ENCODE measurements around the gene GOSR1.
"Not testable (repeated sequence)": the region's sequence is repeated elsewhere in the genome, so short reads cannot be mapped to it uniquely, and the experiment has no call there.

Gene GOSR1

DNA sequence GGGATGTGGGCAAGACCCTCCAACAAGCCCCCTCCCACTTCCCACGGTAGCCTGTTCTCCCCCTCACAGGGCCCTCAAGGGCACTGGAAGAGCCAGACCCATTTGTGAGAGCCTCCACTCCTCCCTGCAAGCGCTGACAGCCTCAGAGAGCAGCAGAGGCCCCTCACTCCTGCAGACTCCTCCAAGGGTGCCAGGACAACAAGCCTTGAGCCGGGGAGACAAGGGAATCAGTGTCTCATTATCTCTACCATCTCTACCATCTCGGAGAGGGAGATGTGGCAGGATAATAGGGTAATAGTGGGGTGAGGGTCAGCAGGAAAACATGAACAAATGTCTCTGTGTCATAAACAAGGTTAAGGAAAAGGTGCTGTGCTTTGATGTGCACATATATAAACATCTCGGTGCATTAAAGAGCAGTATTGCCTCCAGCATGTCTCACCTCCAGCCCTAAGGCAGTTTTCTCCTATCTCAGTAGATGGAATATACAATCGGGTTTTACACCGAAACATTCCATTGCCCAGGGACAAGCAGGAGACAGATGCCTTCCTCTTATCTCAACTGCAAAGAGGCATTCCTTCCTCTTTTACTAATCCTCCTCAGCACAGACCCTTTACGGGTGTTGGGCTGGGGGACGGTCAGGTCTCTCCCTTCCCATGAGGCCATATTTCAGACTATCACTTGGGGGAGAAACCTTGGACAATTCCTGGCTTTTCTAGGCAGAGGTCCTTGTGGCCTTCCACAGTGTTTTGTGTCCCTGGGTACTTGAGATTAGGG is 86.1 kb downstream of the GOSR1 start:
- not testable (repeated sequence) for H3K4me3 ChIP-seq (ENCODE audit: low read length); H4K20me1 ChIP-seq (ENCODE audit: insufficient read depth, low read length); H3K4me2 ChIP-seq (ENCODE audit: low read depth, low read length); H3K36me3 ChIP-seq (replicated peaks; ENCODE audit: insufficient read depth, low read length); H3K4me1 ChIP-seq (ENCODE audit: low read length); H2AFZ ChIP-seq (ENCODE audit: low read length); DNase-seq; H3K27ac ChIP-seq (ENCODE audit: low read length); H3K27me3 ChIP-seq (replicated peaks; ENCODE audit: insufficient read depth, low read length); H3K9me2 ChIP-seq (replicated peaks; ENCODE audit: insufficient read depth, low read length); H3F3A ChIP-seq (ENCODE audit: insufficient read depth, low read length); H3K79me2 ChIP-seq (ENCODE audit: low read length); H3K9me3 ChIP-seq (replicated peaks; ENCODE audit: insufficient read depth, low read length); H3K9ac ChIP-seq (ENCODE audit: low read length)

DNA sequence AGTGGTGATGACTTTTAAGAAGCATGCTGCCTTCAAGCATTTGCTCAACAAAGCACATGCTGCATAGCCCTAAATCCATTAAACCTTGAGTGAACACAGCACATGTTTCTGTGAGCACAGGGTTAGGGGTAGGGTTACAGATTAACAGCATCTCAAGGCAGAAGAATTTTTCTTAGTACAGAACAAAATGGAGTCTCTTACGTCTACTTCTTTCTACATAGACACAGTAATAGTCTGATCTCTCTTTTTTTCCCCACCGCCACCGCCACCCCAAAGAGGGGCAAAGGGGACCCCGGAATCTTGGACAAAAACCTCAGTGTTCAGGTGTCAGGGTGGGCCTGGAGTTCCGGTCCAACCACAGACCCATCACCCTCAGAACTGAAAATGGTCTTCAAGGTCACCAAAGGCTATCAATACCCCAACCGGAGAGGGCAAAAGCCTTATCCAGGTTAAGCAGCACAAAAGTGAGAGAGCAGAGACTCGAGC is 86.7 kb downstream of the GOSR1 start:
- DNase-seq; H3K27ac ChIP-seq (ENCODE audit: low read length): not testable (repeated sequence)

DNA sequence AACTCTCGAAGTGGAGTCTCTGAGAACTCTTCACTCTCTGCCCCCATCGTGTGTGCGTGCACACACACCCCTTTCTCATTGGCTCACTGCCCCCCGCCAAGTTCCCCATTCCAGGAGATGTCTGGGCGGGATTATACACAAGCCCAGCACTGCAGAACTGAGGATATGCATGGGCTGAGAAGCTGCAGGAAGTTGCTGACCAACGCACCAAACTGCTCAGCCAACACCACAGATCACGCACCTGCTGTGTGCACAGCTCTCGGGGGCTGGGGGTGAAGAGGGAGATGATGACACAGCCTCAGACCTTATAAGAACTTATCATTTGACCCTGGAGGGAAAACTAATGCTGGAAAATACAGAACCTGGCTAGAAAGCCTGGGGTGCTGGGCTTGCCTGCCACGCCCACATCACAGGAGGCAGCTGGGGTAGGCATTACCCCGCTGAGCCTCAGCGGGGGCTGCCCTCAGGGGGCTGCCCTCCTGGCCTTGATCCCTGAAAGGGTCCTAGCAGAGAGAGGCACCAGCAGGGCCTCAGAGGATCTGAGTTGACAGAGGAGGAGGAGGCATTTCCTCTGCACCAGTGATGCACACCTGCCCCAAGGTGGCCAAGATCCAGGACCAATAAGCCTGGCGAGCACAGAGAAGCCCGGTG is 87.3 kb downstream of the GOSR1 start:
- not testable (repeated sequence) for H2AFZ ChIP-seq (ENCODE audit: low read length); H3K4me2 ChIP-seq (ENCODE audit: low read depth, low read length); H3K9me2 ChIP-seq (replicated peaks; ENCODE audit: insufficient read depth, low read length); H4K20me1 ChIP-seq (ENCODE audit: insufficient read depth, low read length); H3K9me3 ChIP-seq (replicated peaks; ENCODE audit: insufficient read depth, low read length); DNase-seq; H3F3A ChIP-seq (ENCODE audit: insufficient read depth, low read length); H3K4me3 ChIP-seq (ENCODE audit: low read length); H3K36me3 ChIP-seq (replicated peaks; ENCODE audit: insufficient read depth, low read length); H3K9ac ChIP-seq (ENCODE audit: low read length); H3K4me1 ChIP-seq (ENCODE audit: low read length); H3K27me3 ChIP-seq (replicated peaks; ENCODE audit: insufficient read depth, low read length); H3K27ac ChIP-seq (ENCODE audit: low read length); H3K79me2 ChIP-seq (ENCODE audit: low read length)

More for the DNA sequence above, 86.7 kb downstream of the GOSR1 start:
- not testable (repeated sequence) for H4K20me1 ChIP-seq (ENCODE audit: insufficient read depth, low read length); H3K36me3 ChIP-seq (replicated peaks; ENCODE audit: insufficient read depth, low read length); H3K9me2 ChIP-seq (replicated peaks; ENCODE audit: insufficient read depth, low read length); H3K9ac ChIP-seq (ENCODE audit: low read length); H3F3A ChIP-seq (ENCODE audit: insufficient read depth, low read length); H2AFZ ChIP-seq (ENCODE audit: low read length); H3K79me2 ChIP-seq (ENCODE audit: low read length); H3K27me3 ChIP-seq (replicated peaks; ENCODE audit: insufficient read depth, low read length); H3K4me1 ChIP-seq (ENCODE audit: low read length); H3K9me3 ChIP-seq (replicated peaks; ENCODE audit: insufficient read depth, low read length); H3K4me3 ChIP-seq (ENCODE audit: low read length); H3K4me2 ChIP-seq (ENCODE audit: low read depth, low read length)

DNA sequence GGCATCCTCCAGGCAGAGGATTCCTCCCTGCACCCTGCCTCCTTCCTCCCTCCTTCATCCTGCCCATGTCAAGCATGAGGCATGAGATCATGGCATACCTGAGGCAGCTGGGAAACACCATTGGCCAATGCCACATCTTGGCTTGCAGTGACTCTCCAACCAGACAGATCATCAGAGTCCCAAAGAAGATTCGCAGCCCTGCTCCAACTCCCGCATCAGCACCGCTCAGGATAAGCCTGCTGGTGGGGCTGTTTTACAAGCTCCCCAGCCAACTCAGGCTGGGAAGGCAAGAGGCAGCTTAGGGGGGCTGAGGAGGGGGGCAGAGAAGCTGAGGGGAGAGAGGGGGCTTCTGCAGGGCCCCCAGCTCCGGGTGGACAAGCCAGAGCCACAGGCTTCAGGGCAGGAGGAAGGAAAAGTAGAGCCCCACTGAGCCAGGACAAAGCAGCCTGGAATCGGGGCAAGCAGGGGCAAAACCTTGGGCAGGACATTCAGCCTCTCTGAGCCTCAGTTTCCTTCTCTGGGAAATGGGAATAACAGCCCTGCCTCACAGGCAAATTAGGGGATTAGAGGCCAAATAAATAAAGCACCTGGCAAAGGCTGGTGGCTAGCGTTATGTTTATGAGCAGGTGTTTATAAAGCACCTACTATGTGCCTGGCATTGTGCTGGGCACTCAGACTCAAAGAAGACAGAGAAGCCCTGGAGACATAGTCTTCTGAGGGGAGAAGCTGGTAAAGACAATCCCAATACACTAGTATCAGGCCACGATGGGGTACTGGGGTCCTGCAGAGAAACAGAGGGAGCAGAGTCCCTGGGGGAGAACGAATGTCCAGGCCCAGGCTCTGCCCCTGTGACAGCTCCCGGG is 88.1 kb downstream of the GOSR1 start:
- Histone ChIP-seq H3K9me3 (replicated peaks; ENCODE audit: insufficient read depth, low read length) (no peaks in the 10 kb centered on the region), H3F3A (ENCODE audit: insufficient read depth, low read length) (no peaks in the 10 kb centered on the region), H3K4me2 (ENCODE audit: low read depth, low read length) (no peak overlapping the region), H3K27me3 (replicated peaks; ENCODE audit: insufficient read depth, low read length) (no peaks in the 10 kb centered on the region), H3K9me2 (replicated peaks; ENCODE audit: insufficient read depth, low read length) (no peaks in the 10 kb centered on the region), H4K20me1 (ENCODE audit: insufficient read depth, low read length) (no peaks in the 10 kb centered on the region), H2AFZ (ENCODE audit: low read length) (no peak overlapping the region), H3K4me1 (ENCODE audit: low read length) (no peaks in the 10 kb centered on the region), H3K27ac (ENCODE audit: low read length) (no peak overlapping the region), H3K79me2 (ENCODE audit: low read length) (no peaks in the 10 kb centered on the region), H3K36me3 (replicated peaks; ENCODE audit: insufficient read depth, low read length) (no peaks in the 10 kb centered on the region), H3K9ac (ENCODE audit: low read length) (no peak overlapping the region), H3K4me3 (ENCODE audit: low read length) (no peak overlapping the region)
- TF ChIP-seq, protein P1, sequence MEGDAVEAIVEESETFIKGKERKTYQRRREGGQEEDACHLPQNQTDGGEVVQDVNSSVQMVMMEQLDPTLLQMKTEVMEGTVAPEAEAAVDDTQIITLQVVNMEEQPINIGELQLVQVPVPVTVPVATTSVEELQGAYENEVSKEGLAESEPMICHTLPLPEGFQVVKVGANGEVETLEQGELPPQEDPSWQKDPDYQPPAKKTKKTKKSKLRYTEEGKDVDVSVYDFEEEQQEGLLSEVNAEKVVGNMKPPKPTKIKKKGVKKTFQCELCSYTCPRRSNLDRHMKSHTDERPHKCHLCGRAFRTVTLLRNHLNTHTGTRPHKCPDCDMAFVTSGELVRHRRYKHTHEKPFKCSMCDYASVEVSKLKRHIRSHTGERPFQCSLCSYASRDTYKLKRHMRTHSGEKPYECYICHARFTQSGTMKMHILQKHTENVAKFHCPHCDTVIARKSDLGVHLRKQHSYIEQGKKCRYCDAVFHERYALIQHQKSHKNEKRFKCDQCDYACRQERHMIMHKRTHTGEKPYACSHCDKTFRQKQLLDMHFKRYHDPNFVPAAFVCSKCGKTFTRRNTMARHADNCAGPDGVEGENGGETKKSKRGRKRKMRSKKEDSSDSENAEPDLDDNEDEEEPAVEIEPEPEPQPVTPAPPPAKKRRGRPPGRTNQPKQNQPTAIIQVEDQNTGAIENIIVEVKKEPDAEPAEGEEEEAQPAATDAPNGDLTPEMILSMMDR (IDR thresholded peaks at IDR 0.05; ENCODE audit: low read length), result no peak
- no peak for TF ChIP-seq EZH2phosphoT487 (IDR thresholded peaks at IDR 0.05; ENCODE audit: low read length)
- no peak for DNase-seq

DNA sequence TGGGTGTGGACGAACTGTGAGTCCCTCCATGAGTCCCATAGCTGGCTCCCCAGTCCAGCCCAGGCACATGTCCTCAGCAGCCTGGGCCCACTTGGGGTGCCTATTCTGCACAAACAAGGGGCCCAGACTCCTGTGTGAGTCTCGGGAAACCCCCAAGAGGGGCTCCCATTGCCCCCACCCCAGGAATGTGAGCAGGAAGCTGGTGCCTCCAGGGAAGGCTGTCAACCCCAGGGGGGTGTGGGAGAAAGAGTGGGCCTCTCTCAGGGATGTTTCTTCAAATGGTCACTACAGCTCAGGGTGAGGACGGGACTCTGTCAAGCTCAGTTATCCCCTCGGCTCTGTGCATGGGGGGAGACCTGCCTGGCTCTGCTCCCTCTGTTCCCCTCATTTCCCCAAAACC is 88.9 kb downstream of the GOSR1 start:
- not testable (repeated sequence) for H3K27me3 ChIP-seq (replicated peaks; ENCODE audit: insufficient read depth, low read length); H3F3A ChIP-seq (ENCODE audit: insufficient read depth, low read length); H4K20me1 ChIP-seq (ENCODE audit: insufficient read depth, low read length); H3K79me2 ChIP-seq (ENCODE audit: low read length); H3K4me3 ChIP-seq (ENCODE audit: low read length); H3K4me2 ChIP-seq (ENCODE audit: low read depth, low read length); H3K4me1 ChIP-seq (ENCODE audit: low read length); H3K9me3 ChIP-seq (replicated peaks; ENCODE audit: insufficient read depth, low read length); H3K9me2 ChIP-seq (replicated peaks; ENCODE audit: insufficient read depth, low read length); H3K36me3 ChIP-seq (replicated peaks; ENCODE audit: insufficient read depth, low read length); H3K27ac ChIP-seq (ENCODE audit: low read length); H3K9ac ChIP-seq (ENCODE audit: low read length); DNase-seq; H2AFZ ChIP-seq (ENCODE audit: low read length)

DNA sequence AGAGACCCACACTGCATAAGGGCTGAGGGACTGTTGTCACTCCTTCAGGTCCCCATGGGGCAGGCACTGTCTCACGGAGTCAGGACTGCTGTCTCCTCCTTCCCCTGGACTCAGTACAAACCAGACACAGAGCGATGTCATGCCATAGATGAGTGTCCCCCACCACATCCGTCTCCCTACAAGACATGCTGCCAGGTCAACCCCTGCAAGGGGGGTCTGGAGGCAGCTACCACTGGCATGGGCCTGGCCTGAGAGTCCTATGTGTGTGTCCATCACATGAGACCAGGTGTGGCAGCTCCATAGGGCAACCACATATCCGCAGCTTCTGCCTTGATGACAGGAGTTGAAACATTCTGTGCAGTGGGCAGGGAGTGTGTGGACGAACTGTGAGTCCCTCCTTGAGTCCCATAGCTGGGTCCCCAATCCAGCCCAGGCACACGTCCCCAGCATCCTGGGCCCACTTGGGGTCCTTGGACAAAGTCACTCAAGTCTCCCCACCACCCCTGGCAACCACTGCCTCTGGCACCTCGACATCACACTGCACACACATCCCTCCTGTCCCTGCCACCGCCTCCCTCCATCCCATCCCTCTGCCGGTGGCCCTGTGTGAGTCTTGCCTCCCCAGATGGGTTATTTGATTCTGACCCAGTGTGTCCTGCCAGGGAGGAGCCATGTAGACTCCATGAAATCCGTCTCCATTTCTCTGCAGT is 89.5 kb downstream of the GOSR1 start:
- H3K9ac ChIP-seq (ENCODE audit: low read length); H4K20me1 ChIP-seq (ENCODE audit: insufficient read depth, low read length); DNase-seq; H3K4me2 ChIP-seq (ENCODE audit: low read depth, low read length); H3K9me3 ChIP-seq (replicated peaks; ENCODE audit: insufficient read depth, low read length); H3K27ac ChIP-seq (ENCODE audit: low read length); H3F3A ChIP-seq (ENCODE audit: insufficient read depth, low read length); H3K9me2 ChIP-seq (replicated peaks; ENCODE audit: insufficient read depth, low read length); H3K36me3 ChIP-seq (replicated peaks; ENCODE audit: insufficient read depth, low read length); H3K4me1 ChIP-seq (ENCODE audit: low read length); H3K27me3 ChIP-seq (replicated peaks; ENCODE audit: insufficient read depth, low read length); H3K4me3 ChIP-seq (ENCODE audit: low read length); H2AFZ ChIP-seq (ENCODE audit: low read length); H3K79me2 ChIP-seq (ENCODE audit: low read length): not testable (repeated sequence)
